Endometrial microvascular endothelial cells (primary cell): Measurements from ENCODE around the gene ENHO. TPM values are rescaled to one million over a fixed set of nuclear protein-coding genes. Genes with fewer than 3 reads are reported as not detected.

Source experiments
- in situ Hi-C: cut with HindIII; loops from 2 replicates; pipeline ENCODE4 v1.10.0; 2017; ENCODE audit warnings: low sequenced_read_pairs, low pct_unique_long_range_greater_than_20kb; ENCODE audit errors: inconsistent ontology term
- total RNA-seq: library from RNA; depleted of rRNA; stranded (reverse); fragments of >200 nt; gene quantifications from one replicate; pipeline ENCODE4 v1.2.3, GENCODE V29; 2015; ENCODE audit errors: inconsistent ontology term

Gene ENHO
- total RNA-seq, 1 donor from 2014 or later = 0.09 TPM

DNA sequence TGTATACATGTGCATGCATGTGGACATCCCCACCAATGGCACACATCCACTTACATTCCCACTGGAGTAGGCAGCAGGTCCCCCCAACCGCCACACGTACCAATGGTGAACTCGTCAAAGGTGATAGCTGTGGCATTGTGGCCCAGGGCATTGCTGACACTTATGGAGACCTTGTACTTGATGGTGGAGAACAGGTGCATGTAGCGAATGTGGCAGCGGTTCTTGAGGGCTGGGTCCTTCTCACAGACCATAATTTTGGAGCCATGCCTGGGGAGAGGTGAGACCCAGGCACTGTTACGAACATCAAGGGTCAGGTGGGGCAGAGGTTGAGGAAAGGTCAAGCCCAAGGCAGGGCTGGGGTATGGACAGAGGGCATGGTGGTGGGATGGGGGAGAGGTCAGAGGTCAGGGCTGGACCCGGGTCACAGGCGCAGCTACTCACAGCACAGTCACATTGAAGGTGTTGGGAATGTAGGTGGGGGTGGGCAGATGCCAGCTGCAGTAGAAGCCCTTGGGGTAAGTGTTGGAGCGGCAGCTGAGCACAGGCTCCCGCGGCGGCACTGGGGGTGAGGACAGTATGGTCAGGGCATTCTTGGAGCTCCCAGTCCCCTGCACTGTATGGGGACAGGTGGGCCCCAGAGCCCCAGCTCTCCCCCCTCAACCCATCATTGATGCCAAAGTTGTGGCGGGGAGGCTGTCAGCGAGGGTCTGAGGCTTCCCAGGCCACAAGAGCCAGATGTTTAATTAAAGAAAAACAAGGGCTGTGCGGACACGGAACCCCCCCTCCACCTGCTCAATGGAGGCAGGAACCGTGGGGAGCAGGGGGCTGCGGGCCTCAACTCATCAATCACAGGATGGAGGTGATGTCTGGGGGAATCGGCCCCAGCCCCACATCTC, 34.9 kb upstream of the ENHO start:
- in situ Hi-C loops = no loop called here

DNA sequence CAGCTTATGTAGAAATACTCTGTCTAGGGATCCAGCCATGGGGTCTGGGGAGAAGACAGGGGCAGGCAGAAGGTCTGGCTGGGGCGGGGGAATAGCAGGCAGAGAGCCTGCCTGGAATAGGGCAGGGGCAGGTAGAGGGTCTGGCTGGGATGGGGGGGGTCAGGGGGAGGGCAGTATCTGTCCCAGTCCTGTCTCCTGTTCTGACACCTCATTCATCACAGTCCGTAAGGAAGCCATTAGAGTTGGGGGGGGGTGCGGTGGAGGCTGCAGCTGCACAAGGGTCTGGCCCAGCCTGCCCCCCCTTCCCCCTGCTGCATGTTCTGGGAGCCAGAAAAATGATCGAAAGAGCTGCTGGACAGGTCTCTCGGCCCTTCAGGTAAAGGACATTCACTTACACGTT, 34.2 kb upstream of the ENHO start:
- in situ Hi-C loops = no loop called here

DNA sequence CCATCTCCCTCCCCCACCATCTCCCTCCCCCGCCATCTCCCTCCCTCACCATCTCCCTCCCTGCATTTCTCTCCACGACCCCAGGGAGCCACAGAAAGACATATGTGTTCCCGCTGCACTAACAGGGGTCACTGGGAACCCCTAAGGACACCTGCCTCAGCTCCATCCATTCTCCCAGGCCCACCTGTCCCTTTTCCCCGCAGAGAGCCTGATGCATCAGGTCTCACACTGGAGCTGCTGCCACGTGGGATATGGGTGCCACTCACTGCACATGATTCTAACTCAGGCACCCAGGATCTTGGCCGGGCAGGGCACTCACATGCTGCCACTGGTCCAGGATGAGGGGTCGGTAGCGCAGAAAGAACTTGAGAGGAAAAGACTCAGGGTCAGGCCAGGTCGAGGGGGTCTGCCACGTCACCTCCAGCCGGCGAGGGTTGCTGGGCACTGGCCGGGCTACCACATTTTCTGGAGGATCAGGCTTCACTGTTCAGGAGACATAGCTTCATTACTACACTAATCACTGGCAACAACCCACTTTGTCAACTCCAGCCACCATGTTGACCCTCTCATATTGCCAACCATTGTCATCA, 33.2 kb upstream of the ENHO start:
- in situ Hi-C loops = no loop called here

- in situ Hi-C loops = no loop called here
Observed at GRCh38 chr9:34555500-34555899, 32.7 kb upstream of the ENHO start.

- in situ Hi-C loops = no loop called here
Observed at GRCh38 chr9:34555002-34555348, 32.2 kb upstream of the ENHO start.

DNA sequence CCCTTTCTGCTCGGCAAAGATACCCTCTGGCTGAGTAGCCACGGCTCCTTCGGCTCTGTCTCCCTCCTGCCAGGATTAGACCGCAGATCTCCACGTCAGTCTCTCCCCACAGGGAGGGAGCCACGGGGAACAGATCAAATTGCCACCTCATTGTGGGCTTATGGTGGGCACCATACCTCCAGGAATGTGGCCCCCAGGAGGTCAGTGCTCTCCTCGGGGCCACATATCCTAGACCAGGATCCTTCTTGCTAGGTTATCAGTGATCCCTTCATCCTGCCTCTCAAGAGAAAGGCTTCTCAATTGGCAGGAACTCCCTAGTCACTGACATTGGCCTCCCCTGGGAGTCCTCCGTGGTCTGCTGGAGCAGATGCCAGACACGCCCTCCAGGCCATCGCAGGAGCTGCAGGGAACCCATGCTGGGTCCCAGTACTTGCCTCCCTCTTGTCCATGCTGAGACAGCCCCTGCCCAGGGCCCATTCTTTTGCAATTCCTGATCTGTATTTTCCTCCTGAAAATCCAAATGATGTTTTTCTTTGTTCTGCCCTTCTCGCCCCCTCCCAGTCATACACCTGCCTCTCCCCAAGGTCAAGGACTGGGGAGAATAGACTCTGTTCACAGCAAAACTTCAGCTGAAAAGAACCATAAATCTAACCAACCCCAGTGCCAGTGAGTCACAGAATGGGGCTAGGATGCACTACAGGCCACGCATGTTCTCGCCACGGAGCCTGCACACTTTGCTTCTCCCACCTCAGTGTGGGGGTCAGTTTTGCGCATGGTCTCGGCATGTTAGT, 31.6 kb upstream of the ENHO start:
- in situ Hi-C loops = no loop called here

DNA sequence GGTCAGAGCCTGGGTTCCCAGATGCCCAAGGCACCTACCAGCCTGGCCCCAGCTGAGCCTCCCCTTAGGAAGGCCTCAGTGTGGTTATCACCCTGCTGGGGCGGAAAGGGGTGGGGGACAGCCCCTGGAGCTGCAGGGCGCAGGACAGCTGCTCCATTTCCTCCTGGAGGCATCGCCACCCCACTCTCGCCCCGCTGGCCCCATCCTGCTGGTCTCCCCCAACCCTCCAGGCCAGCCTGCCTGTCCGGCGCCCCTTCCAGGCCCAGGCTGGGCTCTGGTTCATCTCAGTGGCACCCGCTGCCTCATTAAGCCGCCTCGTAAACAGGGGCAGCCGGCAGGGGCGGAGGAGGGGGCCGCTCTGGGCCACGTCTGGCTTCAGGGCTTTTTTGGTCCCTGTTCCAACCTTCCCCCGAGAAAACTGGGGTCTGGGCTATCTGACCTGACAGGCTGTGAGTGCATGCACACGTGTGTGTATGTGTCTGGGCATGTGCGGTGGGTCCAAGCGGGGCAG, 30.8 kb upstream of the ENHO start:
- in situ Hi-C loops = no loop called here

GRCh38 chr9:34552986-34553385, 30.2 kb upstream of the ENHO start:
- in situ Hi-C loops = no loop called here

GRCh38 chr9:34552606-34552981, 29.8 kb upstream of the ENHO start:
- in situ Hi-C loops = no loop called here

GRCh38 chr9:34551751-34552605, 29.2 kb upstream of the ENHO start:
- in situ Hi-C loops = no loop called here

DNA sequence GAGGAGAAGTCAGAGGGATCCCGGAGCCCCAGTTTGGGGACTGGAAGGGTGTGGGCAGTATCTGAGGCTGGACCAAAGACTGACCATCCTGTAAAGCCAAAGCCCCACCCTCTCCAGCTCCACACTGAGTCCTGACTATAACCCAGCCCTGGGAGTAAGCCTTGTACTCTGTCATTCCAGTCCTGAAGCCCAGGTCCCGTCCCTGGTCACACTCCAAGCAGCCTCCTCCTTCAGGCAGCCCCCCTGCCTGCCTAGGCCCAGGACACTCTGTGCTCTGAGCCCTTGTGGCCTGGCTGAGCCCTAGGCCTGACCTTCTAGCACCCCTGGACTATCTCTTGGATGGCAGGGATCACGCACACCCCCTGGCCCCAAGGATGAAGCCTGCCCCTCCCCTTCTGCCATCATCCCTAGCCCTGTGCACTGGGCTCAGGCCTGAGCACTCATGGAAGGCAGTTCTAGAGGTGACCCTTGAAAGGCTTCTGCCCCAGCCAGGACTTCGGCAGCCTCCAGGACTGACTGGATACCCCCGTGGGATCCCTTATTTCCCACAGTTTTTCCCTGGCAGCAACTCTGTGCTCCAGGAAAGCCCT, 28.0 kb upstream of the ENHO start:
- in situ Hi-C loops = no loop called here

DNA sequence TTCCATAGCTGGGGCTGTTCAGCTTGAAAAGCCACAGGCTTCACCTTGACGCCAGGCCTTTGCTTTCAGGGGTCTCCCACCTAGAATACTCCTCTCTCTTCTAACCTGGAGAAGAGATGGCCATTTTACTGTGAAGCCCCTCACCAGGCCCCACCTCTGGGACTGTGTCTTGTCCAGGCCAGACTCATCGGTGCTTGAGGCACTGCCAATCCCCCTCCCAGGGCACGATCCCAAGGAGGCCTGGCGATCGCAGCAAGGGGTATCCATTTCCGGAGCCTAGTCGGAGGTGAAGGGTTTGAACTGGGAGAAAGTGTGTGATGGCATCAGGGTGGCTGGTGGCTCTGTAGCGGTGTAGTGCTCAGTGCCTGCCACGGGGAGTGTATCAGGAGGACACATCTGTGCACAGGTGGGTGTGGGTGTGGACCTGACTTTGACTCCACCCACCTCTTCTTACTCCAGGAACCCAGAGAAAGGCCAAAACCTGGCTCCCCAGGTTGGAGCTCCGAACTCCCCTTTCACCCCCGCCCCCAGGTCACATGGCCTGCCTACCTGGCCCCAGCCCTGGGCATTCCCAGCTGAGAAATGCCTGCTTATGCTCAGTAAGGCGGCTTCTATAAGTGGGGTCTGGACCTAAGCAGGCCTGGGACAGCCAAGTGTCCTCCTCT, 27.4 kb upstream of the ENHO start:
- in situ Hi-C loops = no loop called here

GRCh38 chr9:34549407-34549732, 26.6 kb upstream of the ENHO start:
- in situ Hi-C loops = no loop called here

DNA sequence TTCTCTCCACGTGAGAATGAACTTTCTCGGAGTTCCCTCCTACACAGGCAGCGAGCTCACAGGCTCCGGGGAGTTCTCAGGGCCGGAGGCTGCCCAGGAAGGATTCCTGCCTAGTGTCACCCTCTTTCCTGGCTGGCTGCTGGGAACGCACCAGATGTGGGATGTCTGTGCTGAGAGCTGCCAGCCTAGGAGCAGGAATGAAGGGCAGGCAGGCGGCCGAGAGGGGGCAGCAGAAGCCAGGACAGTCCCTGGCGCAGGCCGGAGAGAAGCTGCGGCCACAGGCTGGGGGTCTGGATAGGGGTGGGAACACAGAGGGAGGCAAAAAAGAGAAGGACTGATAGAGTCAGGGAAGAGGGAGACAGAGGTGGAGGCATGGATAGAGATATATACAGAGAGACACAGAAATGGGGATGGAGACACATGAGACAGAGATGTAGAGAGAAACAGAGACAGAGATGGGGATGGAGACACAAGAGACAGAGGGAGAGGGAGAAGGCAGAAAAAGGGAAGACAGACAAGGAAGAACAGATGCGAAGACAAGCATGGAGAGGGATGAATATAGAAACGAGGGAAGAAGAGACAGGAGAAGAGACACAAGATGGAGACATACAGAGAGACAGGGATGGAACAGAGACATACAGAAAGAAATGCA, 25.3 kb upstream of the ENHO start:
- in situ Hi-C loops = no loop called here

GRCh38 chr9:34546834-34547827, 24.3 kb upstream of the ENHO start:
- in situ Hi-C loops = no loop called here

GRCh38 chr9:34546102-34546833, 23.5 kb upstream of the ENHO start:
- in situ Hi-C loops = no loop called here
